ENCODE results near the gene MYO5A. TPM values are rescaled to one million over a fixed set of nuclear protein-coding genes. Genes with fewer than 3 reads are reported as not detected.

Gene MYO5A
- total and polyA plus RNA-seq, 2 donors (not counting 3 experiments of a cell fraction or from before 2014, with no cell fraction given), result 31.9 to 91.9 TPM

DNA sequence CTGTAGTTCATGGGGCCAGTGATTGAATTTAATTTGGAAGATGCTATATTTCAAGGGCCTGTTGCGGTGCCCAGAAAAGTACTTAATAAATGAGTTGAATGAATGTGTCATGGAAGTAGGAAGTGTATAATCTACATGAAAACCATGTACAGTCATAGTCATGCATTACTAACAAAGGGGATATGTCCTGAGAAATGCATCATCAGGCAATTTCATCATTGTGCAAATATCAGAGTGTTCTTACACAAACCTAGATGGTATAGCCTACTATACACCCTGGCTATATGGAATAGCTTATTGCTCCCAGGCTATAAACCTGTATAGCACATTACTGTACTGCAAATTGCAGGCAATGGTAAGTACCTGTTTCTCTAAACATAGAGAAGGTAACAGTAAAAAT lies 222.4 kb downstream of the MYO5A start:
- dilution Hi-C loops (cut with MboI; ENCODE audit: extremely low pct_ligation_motif_present, low sequenced_read_pairs), result no loop called here
- H3K27ac ChIP-seq (ENCODE audit: insufficient read depth, low read depth, low read length), result no peak overlapping the region
- TF ChIP-seq JUN (IDR thresholded peaks at IDR 0.05; ENCODE audit: borderline replicate concordance, insufficient read depth, insufficient read length, low read depth), result peak; percentile 54
- no peak for TF ChIP-seq MYC (IDR thresholded peaks at IDR 0.05; ENCODE audit: low read depth, low read length)
- peak; percentile 82 for TF ChIP-seq FOS (IDR thresholded peaks at IDR 0.05; ENCODE audit: borderline replicate concordance, insufficient read depth, low read length)
- peak; percentile 30 for TF ChIP-seq POLR2AphosphoS5 (IDR thresholded peaks at IDR 0.05; ENCODE audit: insufficient read depth, low read depth, low read length)
- TF ChIP-seq GATA2 (IDR thresholded peaks at IDR 0.05; ENCODE audit: insufficient read depth, insufficient read length, low read depth, low read length), result peak; percentile 7
- TF ChIP-seq CTCF (IDR thresholded peaks at IDR 0.05; ENCODE audit: extremely low read depth in 1 of 2, insufficient read depth in 1 of 2, low read depth in 1 of 2, low read length in 2 of 2), result no peak
- no peak for TF ChIP-seq POLR2A (IDR thresholded peaks at IDR 0.05; ENCODE audit: low read depth, low read length)
- H3K4me1 ChIP-seq (ENCODE audit: control insufficient read depth, extremely low read depth, insufficient read depth, low read length), result peaks cover 2% of the 10 kb centered on the region
- intact Hi-C loops (cut with micrococcal nuclease), result no loop called here
- no peaks in the 10 kb centered on the region for H3K27me3 ChIP-seq (ENCODE audit: control insufficient read depth in 2 of 2, insufficient read depth in 2 of 2, low read length in 2 of 2)
- H3K79me2 ChIP-seq (ENCODE audit: control insufficient read depth, insufficient read depth, low read length), result no peaks in the 10 kb centered on the region
- H3K4me3 ChIP-seq (replicated peaks in 1 of 3; ENCODE audit: insufficient read depth in 1 of 3, low read depth in 1 of 3, low read length in 3 of 3), result no peak overlapping the region
- ChIA-PET CTCF (no interaction called here), POLR2A (interaction anchor here (0.7 kb wide), 1 partner anchor 45 kb away, joined by 3 read pairs; no protein-coding TSS in a partner anchor)
- no peak overlapping the region for H3K4me2 ChIP-seq (ENCODE audit: insufficient read depth, low read length)
- no peak overlapping the region for H2AFZ ChIP-seq (ENCODE audit: low read depth, low read length)
- peak; percentile 33 for DNase-seq (ENCODE audit: low read depth, low spot score)
- H3K36me3 ChIP-seq (ENCODE audit: control insufficient read depth in 2 of 2, extremely low read depth in 1 of 2, insufficient read depth in 2 of 2, low read length in 2 of 2), result peaks cover 3% of the 10 kb centered on the region in 2 experiments
- no peaks in the 10 kb centered on the region for H3K9me1 ChIP-seq (replicated peaks; ENCODE audit: control insufficient read depth, extremely low read depth, insufficient read depth, low read length)
- no peak overlapping the region for H3K9ac ChIP-seq (replicated peaks; ENCODE audit: extremely low read depth, insufficient read depth, low read length)
- no TSS peak for BruUV-seq (replicated peaks)
- H4K20me1 ChIP-seq (replicated peaks; ENCODE audit: control insufficient read depth, extremely low read depth, insufficient read depth, low read length), result no peaks in the 10 kb centered on the region
- H3K9me3 ChIP-seq (replicated peaks; ENCODE audit: control insufficient read depth, insufficient read depth, low read length), result no peaks in the 10 kb centered on the region
- FAIRE-seq, result no peak

All from endothelial cell of umbilical vein (primary cell).